Frontal cortex (tissue), 4 donors: ENCODE measurements around the gene ABLIM3. TPM values are rescaled to one million over a fixed set of nuclear protein-coding genes. Genes with fewer than 3 reads are reported as not detected.
"Not testable (repeated sequence)": the region's sequence is repeated elsewhere in the genome, so short reads cannot be mapped to it uniquely, and the experiment has no call there.

Source experiments
- DNase-seq, 2 donors: peaks; one replicate each; pipeline ENCODE4 v3.0.0; 2012; ENCODE audit warnings: low spot score in 2 of 2
- FAIRE-seq: peaks from 2 replicates; lab custom pipeline; 2012; peaks lifted over from hg19 to GRCh38; lab: Jason Lieb, UNC
- total RNA-seq: library from RNA; depleted of rRNA; stranded (reverse); fragments of >200 nt; gene quantifications from one replicate; pipeline ENCODE4 v1.2.3, GENCODE V29; 2014
- donor health status: control.
- donor health status: control.
- donor health status: control.

Gene ABLIM3
- total RNA-seq, 1 donor from 2014 or later: 10.6 TPM

DNA sequence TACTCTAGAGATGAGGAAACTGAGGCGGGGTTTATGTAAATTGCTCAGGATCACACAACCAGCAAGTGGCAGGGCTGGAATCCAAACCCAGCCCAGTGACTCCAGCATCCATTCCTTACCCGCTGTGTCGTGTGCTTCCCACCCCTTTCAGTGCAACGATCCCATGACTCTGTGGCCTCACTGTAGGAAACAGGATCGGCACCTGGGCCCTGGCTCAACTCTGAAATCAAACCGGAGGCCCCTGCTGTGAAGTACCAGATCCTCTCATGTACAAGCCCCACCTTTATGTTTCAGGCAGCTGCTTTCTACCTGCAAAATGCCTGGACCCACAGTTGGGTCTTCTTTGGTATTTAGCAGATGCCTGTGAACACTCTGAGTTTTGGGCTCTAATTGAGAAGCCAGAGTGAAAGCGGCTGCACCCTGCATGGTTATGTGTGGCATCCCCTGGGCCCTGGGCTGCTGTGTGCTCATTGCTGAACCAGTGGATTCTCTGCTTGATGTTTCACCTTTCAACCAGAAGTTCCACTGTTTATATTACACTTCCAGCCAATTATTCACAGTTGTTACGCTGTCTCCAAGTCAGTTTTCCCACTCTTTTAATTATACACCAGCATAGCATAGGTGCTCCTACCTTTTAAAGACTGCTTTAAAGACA, 36.7 kb downstream of the ABLIM3 start:
- no peak for DNase-seq
- no peak for FAIRE-seq

GRCh38 chr5:149181732-149182131, 40.4 kb downstream of the ABLIM3 start:
- DNase-seq (no peak), FAIRE-seq (no peak)

DNA sequence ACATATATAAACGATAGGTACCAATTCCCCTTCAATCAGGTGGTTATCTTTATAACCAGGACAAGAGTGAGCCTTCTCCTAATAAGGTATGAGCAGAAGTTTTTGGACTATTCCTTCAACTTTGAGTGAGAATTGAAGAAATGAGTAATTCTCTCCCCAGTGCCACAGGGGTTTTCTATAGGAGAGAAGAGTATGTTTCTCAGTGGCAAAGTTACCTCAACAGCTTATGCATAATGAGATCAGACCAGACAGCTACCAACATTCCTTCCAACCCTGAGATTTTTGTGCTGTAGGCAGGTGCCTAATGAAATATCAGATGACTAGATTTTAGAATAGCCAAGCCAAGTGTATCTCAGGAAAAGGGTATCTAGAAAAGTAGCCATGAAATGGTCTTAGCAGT, 40.9 kb downstream of the ABLIM3 start:
- FAIRE-seq (no peak), DNase-seq (no peak)

- FAIRE-seq: no peak
These were observed 43.8 kb downstream of the ABLIM3 start for GRCh38 chr5:149185067-149185466.

DNA sequence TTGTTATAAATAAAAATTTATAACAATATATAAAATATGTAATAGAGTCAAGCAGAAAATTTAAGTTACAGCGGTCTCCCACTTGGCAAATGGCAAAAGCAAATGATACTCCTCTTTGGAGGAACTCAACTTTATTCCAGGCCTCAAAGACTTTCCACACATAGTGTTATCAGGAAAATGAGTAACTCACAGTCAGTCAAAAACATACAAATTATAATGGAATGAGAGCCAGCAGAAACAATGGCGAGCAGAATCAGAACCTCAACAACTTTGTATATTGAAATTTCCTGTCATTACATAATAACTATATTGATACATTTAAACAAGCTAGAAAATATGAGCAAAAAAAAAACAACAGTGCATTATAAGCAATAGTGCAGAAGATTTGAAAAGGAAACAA, 45.2 kb downstream of the ABLIM3 start:
- DNase-seq (no peak), FAIRE-seq (no peak)

More at GRCh38 chr5:149185067-149185466, 43.8 kb downstream of the ABLIM3 start:
- DNase-seq: no peak

GRCh38 chr5:149187617-149188016, 46.3 kb downstream of the ABLIM3 start:
- not testable (repeated sequence) for DNase-seq, FAIRE-seq

GRCh38 chr5:149188383-149188782, 47.1 kb downstream of the ABLIM3 start:
- DNase-seq: no peak
- no peak for FAIRE-seq

GRCh38 chr5:149195337-149195887, 54.1 kb downstream of the ABLIM3 start:
- no peak for DNase-seq
- FAIRE-seq: no peak

DNA sequence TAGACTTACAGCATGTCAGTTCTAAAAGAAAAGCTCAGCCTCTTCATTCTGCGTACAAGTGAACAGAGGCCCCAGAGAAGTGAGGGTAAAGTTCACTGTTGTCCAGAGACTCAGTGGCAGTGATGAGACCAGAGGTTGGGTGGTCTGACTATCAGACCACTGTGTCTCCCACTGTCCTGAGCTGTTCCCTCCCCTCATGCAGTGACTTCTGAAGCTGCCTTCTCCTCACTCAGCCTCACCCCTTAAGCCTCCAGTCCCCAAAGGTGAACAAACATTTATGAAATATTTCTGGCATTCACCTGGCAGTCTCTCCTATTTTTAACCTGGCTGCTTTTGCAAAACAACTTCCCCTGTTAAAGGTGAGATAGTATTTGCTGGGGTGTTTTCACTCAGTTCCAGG, 54.7 kb downstream of the ABLIM3 start:
- no peak for FAIRE-seq
- DNase-seq: no peak

GRCh38 chr5:149198148-149198547, 56.9 kb downstream of the ABLIM3 start:
- no peak for FAIRE-seq
- DNase-seq: no peak

DNA sequence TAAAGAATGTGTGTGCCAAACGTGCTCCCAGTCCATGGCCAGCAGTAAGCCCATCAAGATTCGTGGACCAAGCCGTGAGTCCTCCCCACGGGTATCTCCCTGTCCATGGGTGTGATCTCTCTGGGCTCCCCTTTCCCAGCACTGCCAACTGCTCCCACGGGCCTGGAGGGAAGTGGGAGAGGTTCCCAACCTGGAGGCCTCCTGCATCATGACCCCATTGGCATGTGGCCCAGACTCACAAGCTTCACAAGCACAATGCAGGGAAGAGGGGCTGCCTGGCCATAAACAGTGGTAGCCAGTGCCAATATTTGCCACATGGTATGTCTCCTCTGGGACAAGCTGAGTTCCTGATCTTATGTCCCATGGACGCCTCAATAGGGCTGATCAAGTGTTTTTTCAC, 59.1 kb downstream of the ABLIM3 start:
- FAIRE-seq (no peak), DNase-seq (no peak)

GRCh38 chr5:149201121-149201637, 59.9 kb downstream of the ABLIM3 start:
- DNase-seq: no peak
- FAIRE-seq: no peak

GRCh38 chr5:149202910-149203451, 61.7 kb downstream of the ABLIM3 start:
- no peak for FAIRE-seq

GRCh38 chr5:149203921-149204441, 62.7 kb downstream of the ABLIM3 start:
- DNase-seq: peak in 1 of 2 donors; percentile 33
- FAIRE-seq: no peak

More at GRCh38 chr5:149202910-149203451, 61.7 kb downstream of the ABLIM3 start:
- no peak for DNase-seq

DNA sequence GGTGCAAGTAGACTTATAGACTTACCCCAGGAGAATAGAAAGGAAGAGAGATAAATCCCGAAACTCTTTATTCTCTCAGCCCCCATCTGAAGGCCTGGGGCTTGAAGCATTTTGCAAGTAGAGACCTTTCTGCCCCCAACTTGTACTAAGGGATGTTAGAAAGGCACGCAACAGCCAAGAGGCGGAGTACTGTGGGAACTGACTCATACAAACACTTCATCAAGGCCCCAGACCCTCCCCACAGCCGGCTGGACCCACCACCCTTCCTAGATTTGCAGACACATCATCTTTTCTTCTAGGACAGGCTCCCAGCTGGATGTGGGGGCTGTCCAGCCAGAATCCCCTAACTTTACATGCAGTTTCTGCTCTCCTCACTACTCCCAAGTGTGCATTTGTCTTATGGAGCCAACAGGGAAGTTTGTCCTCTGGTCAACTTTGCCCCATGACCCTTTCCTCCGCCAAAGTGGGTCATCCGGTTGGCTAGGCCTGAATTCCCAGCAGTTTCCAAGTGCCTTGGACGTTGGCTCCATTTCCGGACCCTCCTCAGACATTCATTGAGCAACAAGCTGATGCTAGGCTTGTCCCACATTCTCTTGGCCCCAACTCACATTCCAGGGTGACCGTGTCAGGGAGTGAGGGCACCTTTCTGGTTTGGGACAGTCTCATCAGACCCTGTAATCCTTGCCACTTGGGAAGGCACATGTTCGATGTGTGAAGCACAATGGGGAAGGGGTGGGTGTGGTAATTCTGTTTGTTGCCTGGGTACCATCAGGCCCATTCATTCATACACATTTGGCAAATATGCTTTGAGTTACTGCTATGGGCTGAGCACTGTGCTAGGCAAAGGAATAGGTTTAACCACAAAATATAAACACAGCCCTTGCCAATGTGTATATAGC, 64.6 kb downstream of the ABLIM3 start:
- no peak for FAIRE-seq

GRCh38 chr5:149206524-149207141, 65.3 kb downstream of the ABLIM3 start:
- FAIRE-seq (no peak), DNase-seq (no peak)

More for the DNA sequence above, 64.6 kb downstream of the ABLIM3 start:
- no peak for DNase-seq

- FAIRE-seq (no peak), DNase-seq (no peak)
These were observed 66.5 kb downstream of the ABLIM3 start for GRCh38 chr5:149207831-149208230.

- FAIRE-seq: no peak
- no peak for DNase-seq
These were observed 68.9 kb downstream of the ABLIM3 start for GRCh38 chr5:149210225-149210624.

GRCh38 chr5:149210968-149211490, 69.7 kb downstream of the ABLIM3 start:
- no peak for DNase-seq
- FAIRE-seq: no peak
